H9 (cell line): ENCODE measurements around the gene PQBP1. TPM values are rescaled to one million over a fixed set of nuclear protein-coding genes. Genes with fewer than 3 reads are reported as not detected.
A peak's percentile ranks its signal among the peaks of the same experiment; 100 is the strongest.

ENCODE experiments used
- DNase-seq: peaks from one replicate; pipeline ENCODE4 v3.0.0-alpha.2; 2017
- H2AFZ ChIP-seq: one replicate; pipeline ENCODE4 v1.6.1; 2013; ENCODE audit warnings: mild to moderate bottlenecking, low read length, control low read depth, moderate library complexity
- H2AK5ac ChIP-seq: 2 replicates; pipeline ENCODE4 v1.6.1; 2013; ENCODE audit warnings: low read length, control low read depth, mixed read lengths; ENCODE audit not compliant: insufficient read length
- H2BK120ac ChIP-seq: one replicate; pipeline ENCODE4 v1.6.1; 2013; ENCODE audit warnings: low read depth, mild to moderate bottlenecking, low read length, control low read depth, inconsistent platforms; ENCODE audit not compliant: poor library complexity, severe bottlenecking
- H2BK12ac ChIP-seq: 2 replicates; pipeline ENCODE4 v1.6.1; 2013; ENCODE audit warnings: low read length, control low read depth, mixed read lengths, low read depth; ENCODE audit not compliant: insufficient read length
- H2BK15ac ChIP-seq: 2 replicates; pipeline ENCODE4 v1.6.1; 2013; ENCODE audit warnings: low read depth, low read length, control low read depth
- H2BK20ac ChIP-seq: one replicate; pipeline ENCODE4 v1.6.1; 2013; ENCODE audit warnings: low read depth, mild to moderate bottlenecking, low read length, control low read depth, inconsistent platforms; ENCODE audit not compliant: poor library complexity, severe bottlenecking
- H2BK5ac ChIP-seq: 2 replicates; pipeline ENCODE4 v1.6.1; 2013; ENCODE audit warnings: low read length, control low read depth, mixed read lengths; ENCODE audit not compliant: insufficient read length
- H3K14ac ChIP-seq: 2 replicates; pipeline ENCODE4 v1.6.1; 2013; ENCODE audit warnings: low read length, control low read depth; ENCODE audit not compliant: insufficient read depth
- H3K18ac ChIP-seq: 2 replicates; pipeline ENCODE4 v1.6.1; 2013; ENCODE audit warnings: low read depth, mild to moderate bottlenecking, mixed read lengths, low read length, control low read depth; ENCODE audit not compliant: insufficient read length
- H3K23ac ChIP-seq: 2 replicates; pipeline ENCODE4 v1.6.1; 2013; ENCODE audit warnings: low read length, control low read depth, mixed read lengths, low read depth; ENCODE audit not compliant: insufficient read length
- H3K23me2 ChIP-seq: 2 replicates; pipeline ENCODE4 v1.6.1; 2013; ENCODE audit warnings: low read depth, mild to moderate bottlenecking, mixed read lengths, low read length, control low read depth; ENCODE audit not compliant: insufficient read length, poor library complexity, severe bottlenecking
- H3K27ac ChIP-seq: 2 replicates; pipeline ENCODE4 v1.5.1; 2013; ENCODE audit warnings: low read length, control low read depth, mixed read lengths, low read depth; ENCODE audit not compliant: insufficient read length
- H3K27me3 ChIP-seq: 2 replicates; pipeline ENCODE4 v1.6.1; 2013; ENCODE audit warnings: low read length, control low read depth, inconsistent platforms; ENCODE audit not compliant: insufficient read depth
- H3K4ac ChIP-seq: 2 replicates; pipeline ENCODE4 v1.6.1; 2013; ENCODE audit warnings: low read depth, mild to moderate bottlenecking, control low read depth, inconsistent platforms, low read length, moderate library complexity
- H3K4me1 ChIP-seq: 2 replicates; pipeline ENCODE4 v1.6.1; 2013; ENCODE audit warnings: low read length, control low read depth, inconsistent platforms; ENCODE audit not compliant: insufficient read depth
- H3K4me2 ChIP-seq: 2 replicates; pipeline ENCODE4 v1.6.1; 2013; ENCODE audit warnings: low read length, control low read depth, mixed read lengths; ENCODE audit not compliant: insufficient read length, insufficient read depth
- H3K56ac ChIP-seq: 2 replicates; pipeline ENCODE4 v1.6.1; 2013; ENCODE audit warnings: low read depth, mild to moderate bottlenecking, mixed read lengths, low read length, control low read depth; ENCODE audit not compliant: insufficient read length
- H3K79me1 ChIP-seq: 2 replicates; pipeline ENCODE4 v1.6.1; 2013; ENCODE audit warnings: low read depth, mild to moderate bottlenecking, moderate library complexity, low read length, control low read depth, inconsistent platforms; ENCODE audit not compliant: insufficient read depth, poor library complexity, severe bottlenecking
- H3K79me2 ChIP-seq: 2 replicates; pipeline ENCODE4 v1.6.1; 2013; ENCODE audit warnings: low read length, control low read depth, inconsistent platforms; ENCODE audit not compliant: insufficient read depth
- H3K9ac ChIP-seq: 2 replicates; pipeline ENCODE4 v1.6.1; 2013; ENCODE audit warnings: low read length, control low read depth, mixed read lengths; ENCODE audit not compliant: insufficient read length; ENCODE audit errors: extremely low read depth
- H3K9me3 ChIP-seq: one replicate; pipeline ENCODE4 v1.6.1; 2013; ENCODE audit warnings: low read depth, low read length, inconsistent platforms; ENCODE audit not compliant: control insufficient read depth
- H3T11ph ChIP-seq: one replicate; pipeline ENCODE4 v1.6.1; 2013; ENCODE audit warnings: mild to moderate bottlenecking, low read length, control low read depth, inconsistent platforms
- H4K20me1 ChIP-seq: one replicate; pipeline ENCODE4 v1.6.1; 2013; ENCODE audit not compliant: control insufficient read depth, insufficient read length, insufficient read depth
- H4K5ac ChIP-seq: 2 replicates; pipeline ENCODE4 v1.6.1; 2013; ENCODE audit warnings: low read depth, mild to moderate bottlenecking, mixed read lengths, low read length, control low read depth; ENCODE audit not compliant: insufficient read length
- H4K8ac ChIP-seq: replicated peaks from 2 replicates; pipeline ENCODE4 v1.6.1; 2013; ENCODE audit warnings: low read length, control low read depth, mixed read lengths, low read depth; ENCODE audit not compliant: insufficient read length
- H4K91ac ChIP-seq: 2 replicates; pipeline ENCODE4 v1.6.1; 2013; ENCODE audit warnings: low read depth, mild to moderate bottlenecking, moderate library complexity, mixed read lengths, low read length, control low read depth; ENCODE audit not compliant: insufficient read length
- H3K27ac Mint-ChIP-seq, 3 experiments: 2 replicates in 2 of 3; 3 replicates in 1 of 3; pipeline ENCODE4 v1.8.0; 2020 to 2021; ENCODE audit warnings: mixed read lengths in 3 of 3, mild to moderate bottlenecking in 1 of 3, moderate library complexity in 1 of 3
- H3K27me3 Mint-ChIP-seq: 2 replicates; pipeline ENCODE4 v1.8.0; 2021; ENCODE audit warnings: low read depth, mild to moderate bottlenecking, moderate library complexity, mixed read lengths
- H3K36me3 Mint-ChIP-seq, 3 experiments: 2 replicates in 2 of 3; 3 replicates in 1 of 3; pipeline ENCODE4 v1.8.0; 2020 to 2021; ENCODE audit warnings: low read depth in 3 of 3, mixed read lengths in 3 of 3; ENCODE audit not compliant: insufficient read depth in 1 of 3
- H3K4me1 Mint-ChIP-seq, 2 experiments: 2 replicates each; pipeline ENCODE4 v1.8.0; 2020; ENCODE audit warnings: mixed read lengths in 2 of 2
- H3K4me3 Mint-ChIP-seq, 2 experiments: 2 replicates in 1 of 2; 3 replicates in 1 of 2; pipeline ENCODE4 v1.8.0; 2020 to 2021; ENCODE audit warnings: mild to moderate bottlenecking in 2 of 2, mixed read lengths in 2 of 2, moderate library complexity in 1 of 2
- H3K9me3 Mint-ChIP-seq, 2 experiments: 2 replicates in 1 of 2; 3 replicates in 1 of 2; pipeline ENCODE4 v1.8.0; 2020; ENCODE audit warnings: mild to moderate bottlenecking in 2 of 2, mixed read lengths in 2 of 2, moderate library complexity in 1 of 2
- CTCF ChIP-seq: fragments of 200-600 bp; sonication (generic); conservative IDR thresholded peaks from 3 replicates; pipeline ENCODE4 v1.8.0; 2021; ENCODE audit warnings: antibody characterized with exemption, mild to moderate bottlenecking
- WGBS: extraction: QIAGEN DNeasy Blood & Tissue Kit; methylation state at CpG from one replicate; pipeline ENCODE4 v1.1.7; 2013; ENCODE audit warnings: missing lambda C conversion rate, low lambda C conversion rate, mixed read lengths; ENCODE audit not compliant: insufficient read length; ENCODE audit errors: extremely low coverage; 5-methylcytosine and 5-hydroxymethylcytosine counted together
- total RNA-seq: library from RNA; stranded (reverse); gene quantifications from 2 replicates; pipeline ENCODE4 v1.2.1, GENCODE V29; 2021

Gene PQBP1
- total RNA-seq, 1 experiment from 2014 or later, result 87.9 TPM

GRCh38 chrX:48935301-48935670 is 37.6 kb downstream of the PQBP1 start:
- no peak overlapping the region for H2BK5ac ChIP-seq
- no peak overlapping the region for H2BK12ac ChIP-seq
- no peaks in the 10 kb centered on the region for H3K23me2 ChIP-seq
- H2BK15ac ChIP-seq, result no peak overlapping the region
- H2AFZ ChIP-seq, result no peak overlapping the region
- H4K20me1 ChIP-seq, result no peaks in the 10 kb centered on the region
- H3K14ac ChIP-seq, result no peak overlapping the region
- no peaks in the 10 kb centered on the region for H3K9me3 ChIP-seq
- H3K79me1 ChIP-seq, result no peaks in the 10 kb centered on the region
- H3K4me1 Mint-ChIP-seq, result peaks cover 13 to 27% of the 10 kb centered on the region in 2 experiments
- H3K27ac Mint-ChIP-seq, result peak overlapping the region in 2 of 3 experiments; percentile 27 to 52; a peak in 1 of 7 replicates
- H3K9ac ChIP-seq, result no peak overlapping the region
- H3T11ph ChIP-seq, result no peak overlapping the region
- DNase-seq, result no peak
- peaks cover 38 to 64% (median 47%) of the 10 kb centered on the region in 3 experiments for H3K36me3 Mint-ChIP-seq
- peaks cover 64 to 69% of the 10 kb centered on the region in 2 experiments for H3K9me3 Mint-ChIP-seq
- no peak overlapping the region for H2AK5ac ChIP-seq
- no peak overlapping the region for H4K8ac ChIP-seq
- no peak overlapping the region for H3K18ac ChIP-seq
- no peak overlapping the region for H3K4me2 ChIP-seq
- H3K79me2 ChIP-seq, result peaks cover 3% of the 10 kb centered on the region; the same call in 1 of the 2 replicates
- no peak for TF ChIP-seq CTCF
- H3K23ac ChIP-seq, result no peak overlapping the region
- no peak overlapping the region for H4K5ac ChIP-seq
- no peak overlapping the region for H4K91ac ChIP-seq
- H2BK120ac ChIP-seq, result no peak overlapping the region
- H3K4me1 ChIP-seq, result peaks cover 4% of the 10 kb centered on the region; the same call in 1 of the 2 replicates
- H3K56ac ChIP-seq, result no peak overlapping the region
- H3K27ac ChIP-seq, result no peak overlapping the region
- H3K4me3 Mint-ChIP-seq, result no peak overlapping the region
- no peak overlapping the region for H3K4ac ChIP-seq
- H3K27me3 ChIP-seq, result no peaks in the 10 kb centered on the region
- WGBS, result no CpG with 5 or more reads among the region's 1 CpG
- no peak overlapping the region for H2BK20ac ChIP-seq
- H3K27me3 Mint-ChIP-seq, result no peaks in the 10 kb centered on the region; the same call in 1 of the 2 replicates
